ENCODE measurements around the gene BRD7. TPM values are rescaled to one million over a fixed set of nuclear protein-coding genes. Genes with fewer than 3 reads are reported as not detected.

The BRD7 gene
- total RNA-seq, 4 donors from 2014 or later: 29.9 to 58.0 (median 38.5) TPM

- Histone ChIP-seq H3K27me3 (no peaks in the 10 kb centered on the region), H3K9me3 (no peaks in the 10 kb centered on the region), H3K4me3 (no peak overlapping the region), H3K27ac (peak overlapping the region in 3 of 4 donors; percentile 8 to 45 (median 32)), H3K4me1 (no peaks in the 10 kb centered on the region), H3K36me3 (peaks cover 0 to 43% (median 16%) of the 10 kb centered on the region in 4 donors)
- no peak for TF ChIP-seq CTCF (IDR thresholded peaks at IDR 0.05)
- TF ChIP-seq EP300 (IDR thresholded peaks at IDR 0.05; ENCODE audit: low read depth): no peak
- intact Hi-C loops (cut with DNase I; ENCODE audit: low total_unique reads): no loop called here
- no peak for DNase-seq
- WGBS, 2 donors (ENCODE audit: low coverage in 1 of 2): 88 to 93% methylated on average over 7 to 12 of the region's 12 CpGs
- in situ Hi-C loops (cut with MboI; ENCODE audit: low pct_ligation_motif_present in 1 of 4, low pct_unique_long_range_greater_than_20kb in 1 of 4, low sequenced_read_pairs in 3 of 4): no loop called here
These were observed 52.5 kb downstream of the BRD7 start for GRCh38 chr16:50316102-50316847.

- WGBS, 2 donors (ENCODE audit: low coverage in 1 of 2): 85 to 90% methylated on average over 2 to 15 of the region's 15 CpGs
- TF ChIP-seq EP300 (IDR thresholded peaks at IDR 0.05; ENCODE audit: low read depth): no peak
- no peak for TF ChIP-seq POLR2AphosphoS5 (IDR thresholded peaks at IDR 0.05)
- no peak for TF ChIP-seq CTCF (IDR thresholded peaks at IDR 0.05)
- TF ChIP-seq POLR2A (IDR thresholded peaks at IDR 0.05): no peak
- H3K36me3 ChIP-seq: peaks cover 0 to 36% (median 13%) of the 10 kb centered on the region in 4 donors
- no peak overlapping the region for H3K4me3 ChIP-seq
- intact Hi-C loops (cut with DNase I; ENCODE audit: low total_unique reads) (no loop called here), in situ Hi-C loops (cut with MboI; ENCODE audit: low pct_ligation_motif_present in 1 of 4, low pct_unique_long_range_greater_than_20kb in 1 of 4, low sequenced_read_pairs in 3 of 4) (no loop called here)
- H3K27me3 ChIP-seq: no peaks in the 10 kb centered on the region
- peak overlapping the region in 3 of 4 donors; percentile 19 to 45 (median 32) for H3K27ac ChIP-seq
- no peaks in the 10 kb centered on the region for H3K4me1 ChIP-seq
- DNase-seq: peak; percentile 5
- H3K9me3 ChIP-seq: no peaks in the 10 kb centered on the region
These were observed 53.3 kb downstream of the BRD7 start for GRCh38 chr16:50315346-50315997.

GRCh38 chr16:50314665-50315064 lies 54.1 kb downstream of the BRD7 start:
- H3K4me1 ChIP-seq: no peaks in the 10 kb centered on the region

More at GRCh38 chr16:50314665-50315064, 54.1 kb downstream of the BRD7 start:
- Histone ChIP-seq H3K27me3 (no peaks in the 10 kb centered on the region), H3K36me3 (peaks cover 0 to 28% (median 9%) of the 10 kb centered on the region in 4 donors), H3K4me3 (no peak overlapping the region), H3K27ac (peak overlapping the region in 2 of 4 donors; percentile 19 to 45), H3K9me3 (no peaks in the 10 kb centered on the region)
- in situ Hi-C loops (cut with MboI; ENCODE audit: low pct_ligation_motif_present in 1 of 4, low pct_unique_long_range_greater_than_20kb in 1 of 4, low sequenced_read_pairs in 3 of 4): no loop called here
- intact Hi-C loops (cut with DNase I; ENCODE audit: low total_unique reads): no loop called here
- TF ChIP-seq CTCF (IDR thresholded peaks at IDR 0.05) (no peak), EP300 (IDR thresholded peaks at IDR 0.05; ENCODE audit: low read depth) (no peak), POLR2A (IDR thresholded peaks at IDR 0.05) (no peak), POLR2AphosphoS5 (IDR thresholded peaks at IDR 0.05) (no peak)
- 89 to 91% methylated on average over 4 to 8 of the region's 8 CpGs for WGBS, 2 donors (ENCODE audit: low coverage in 1 of 2)
- DNase-seq: no peak

Measured in transverse colon (tissue), 4 donors.